Endothelial cell of umbilical vein (primary cell): ENCODE results near the gene GRM4. TPM values are rescaled to one million over a fixed set of nuclear protein-coding genes. Genes with fewer than 3 reads are reported as not detected.

ENCODE experiments used
- BruUV-seq: library from RNA; stranded (reverse); fragments of 400-500 nt; replicated peaks from 2 replicates; lab custom pipeline; 2021; lab: Mats Ljungman, UMichigan
- CTCF ChIA-PET: fragments of 300-600, 350-600 bp; sonication (Branson Sonifier 250); formaldehyde crosslinking; loops from one replicate; lab custom pipeline; 2021; ENCODE audit warnings: antibody characterized with exemption, inconsistent platforms; lab: Charles Lee
- POLR2A ChIA-PET: fragments of 300-600, 350-600 bp; sonication (Branson Sonifier 250); formaldehyde crosslinking; loops from one replicate; lab custom pipeline; 2021; ENCODE audit warnings: antibody characterized with exemption, inconsistent platforms; lab: Charles Lee
- DNase-seq: peaks from one replicate; pipeline ENCODE4 v3.0.0-alpha.2; 2011; ENCODE audit warnings: low read depth, low spot score
- FAIRE-seq: peaks from 2 replicates; lab custom pipeline; 2011; peaks lifted over from hg19 to GRCh38; lab: Jason Lieb, UNC
- H2AFZ ChIP-seq: 2 replicates; pipeline ENCODE4 v1.6.0; 2012; ENCODE audit warnings: low read depth, low read length, control low read depth, inconsistent platforms
- H3K27ac ChIP-seq: 2 replicates; pipeline ENCODE4 v1.5.1; 2011; ENCODE audit warnings: low read depth, mild to moderate bottlenecking, control low read depth, low read length, moderate library complexity; ENCODE audit not compliant: insufficient read depth
- H3K27me3 ChIP-seq, 2 experiments: 2 replicates each; pipeline versions ENCODE4 v1.6.0 to v1.6.1; 2011; ENCODE audit warnings: low read length in 2 of 2, mixed read lengths in 1 of 2; ENCODE audit not compliant: control insufficient read depth in 2 of 2, insufficient read depth in 2 of 2
- H3K36me3 ChIP-seq, 2 experiments: 2 replicates in 1 of 2; 3 replicates in 1 of 2; pipeline ENCODE4 v1.5.1; 2011; ENCODE audit warnings: low read length in 2 of 2, mild to moderate bottlenecking in 1 of 2, moderate library complexity in 1 of 2; ENCODE audit not compliant: control insufficient read depth in 2 of 2, insufficient read depth in 2 of 2; ENCODE audit errors: extremely low read depth in 1 of 2
- H3K4me1 ChIP-seq: 3 replicates; pipeline ENCODE4 v1.5.1; 2011; ENCODE audit warnings: mild to moderate bottlenecking, low read length; ENCODE audit not compliant: control insufficient read depth, insufficient read depth; ENCODE audit errors: extremely low read depth
- H3K4me2 ChIP-seq: 2 replicates; pipeline ENCODE4 v1.6.1; 2011; ENCODE audit warnings: low read length, control low read depth, mixed read lengths; ENCODE audit not compliant: insufficient read depth
- H3K4me3 ChIP-seq, 3 experiments: fragments of 200-600 bp in 1 of 3; sonication (generic), shearing (Covaris generic) in 1 of 3; replicated peaks in 1 of 3; 2 replicates each; pipeline ENCODE4 v1.5.1; 2011 to 2016; ENCODE audit warnings: control low read depth in 3 of 3, low read length in 3 of 3, mild to moderate bottlenecking in 2 of 3, inconsistent platforms in 1 of 3, low read depth in 1 of 3, moderate library complexity in 1 of 3; ENCODE audit not compliant: insufficient read depth in 1 of 3
- H3K79me2 ChIP-seq: 2 replicates; pipeline ENCODE4 v1.6.0; 2012; ENCODE audit warnings: low read length, inconsistent platforms; ENCODE audit not compliant: control insufficient read depth, insufficient read depth
- H3K9ac ChIP-seq: replicated peaks from 2 replicates; pipeline ENCODE3; 2011; ENCODE audit warnings: low read length, control low read depth; ENCODE audit not compliant: insufficient read depth; ENCODE audit errors: extremely low read depth
- H3K9me1 ChIP-seq: replicated peaks from 3 replicates; pipeline ENCODE4 v1.6.0; 2011; ENCODE audit warnings: mild to moderate bottlenecking, low read length; ENCODE audit not compliant: control insufficient read depth, insufficient read depth; ENCODE audit errors: extremely low read depth
- H3K9me3 ChIP-seq: replicated peaks from 2 replicates; pipeline ENCODE4 v1.5.1; 2012; ENCODE audit warnings: low read length, inconsistent platforms; ENCODE audit not compliant: control insufficient read depth, insufficient read depth
- H4K20me1 ChIP-seq: replicated peaks from 2 replicates; pipeline ENCODE3; 2011; ENCODE audit warnings: mild to moderate bottlenecking, low read length; ENCODE audit not compliant: control insufficient read depth, insufficient read depth; ENCODE audit errors: extremely low read depth
- JUN ChIP-seq: IDR thresholded peaks from 2 replicates; pipeline ENCODE4 v1.6.1; 2011; ENCODE audit warnings: borderline replicate concordance, low read depth; ENCODE audit not compliant: insufficient read length, insufficient read depth
- POLR2A ChIP-seq: IDR thresholded peaks from 2 replicates; pipeline ENCODE4 v1.6.1; 2012; ENCODE audit warnings: low read depth, mild to moderate bottlenecking, control low read depth, low read length
- POLR2AphosphoS5 ChIP-seq: IDR thresholded peaks from 2 replicates; pipeline ENCODE4 v1.6.1; 2012; ENCODE audit warnings: low read depth, mild to moderate bottlenecking, control low read depth, low read length, moderate library complexity; ENCODE audit not compliant: insufficient read depth
- dilution Hi-C: fragments of 300-500 bp; cut with MboI; formaldehyde crosslinking; loops from one replicate; pipeline ENCODE4 v1.15.0; 2019; ENCODE audit warnings: low sequenced_read_pairs; ENCODE audit not compliant: extremely low pct_ligation_motif_present
- intact Hi-C: fragments of 100-400 bp; cut with micrococcal nuclease; formaldehyde crosslinking; loops from one replicate; pipeline ENCODE4 v1.10.0; 2022
- polyA plus RNA-seq, 4 experiments: library from polyadenylated mRNA; depleted of rRNA in 3 of 4; stranded (reverse) in 3 of 4; unstranded in 1 of 4; fragments of >200 nt; gene quantifications; 2 replicates each; pipeline versions ENCODE4 v1.2.1 to v1.2.3, GENCODE V29; 2011 to 2012; ENCODE audit warnings: missing spikeins in 1 of 4
- total RNA-seq: library from RNA; stranded (reverse); gene quantifications from 2 replicates; pipeline ENCODE4 v1.2.3, GENCODE V29; 2021
- TF ChIP-seq, protein P1 (sequence below): IDR thresholded peaks from 2 replicates; pipeline ENCODE4 v1.6.1; 2011; ENCODE audit not compliant: insufficient read depth, insufficient read length
- TF ChIP-seq, protein P2 (sequence below), 2 donors: IDR thresholded peaks; 1 replicate in 1 of 2; 2 replicates in 1 of 2; pipeline ENCODE4 v1.5.1; 2011; ENCODE audit warnings: low read length in 2 of 2, mild to moderate bottlenecking in 2 of 2, moderate library complexity in 2 of 2, control low read depth in 1 of 2, inconsistent platforms in 1 of 2, low read depth in 1 of 2; ENCODE audit not compliant: insufficient read depth in 1 of 2; ENCODE audit errors: extremely low read depth in 1 of 2

GRM4 gene
- total and polyA plus RNA-seq, 2 donors (not counting 3 experiments of a cell fraction or from before 2014, with no cell fraction given) = 0.03 TPM; not detected in 1

DNA sequence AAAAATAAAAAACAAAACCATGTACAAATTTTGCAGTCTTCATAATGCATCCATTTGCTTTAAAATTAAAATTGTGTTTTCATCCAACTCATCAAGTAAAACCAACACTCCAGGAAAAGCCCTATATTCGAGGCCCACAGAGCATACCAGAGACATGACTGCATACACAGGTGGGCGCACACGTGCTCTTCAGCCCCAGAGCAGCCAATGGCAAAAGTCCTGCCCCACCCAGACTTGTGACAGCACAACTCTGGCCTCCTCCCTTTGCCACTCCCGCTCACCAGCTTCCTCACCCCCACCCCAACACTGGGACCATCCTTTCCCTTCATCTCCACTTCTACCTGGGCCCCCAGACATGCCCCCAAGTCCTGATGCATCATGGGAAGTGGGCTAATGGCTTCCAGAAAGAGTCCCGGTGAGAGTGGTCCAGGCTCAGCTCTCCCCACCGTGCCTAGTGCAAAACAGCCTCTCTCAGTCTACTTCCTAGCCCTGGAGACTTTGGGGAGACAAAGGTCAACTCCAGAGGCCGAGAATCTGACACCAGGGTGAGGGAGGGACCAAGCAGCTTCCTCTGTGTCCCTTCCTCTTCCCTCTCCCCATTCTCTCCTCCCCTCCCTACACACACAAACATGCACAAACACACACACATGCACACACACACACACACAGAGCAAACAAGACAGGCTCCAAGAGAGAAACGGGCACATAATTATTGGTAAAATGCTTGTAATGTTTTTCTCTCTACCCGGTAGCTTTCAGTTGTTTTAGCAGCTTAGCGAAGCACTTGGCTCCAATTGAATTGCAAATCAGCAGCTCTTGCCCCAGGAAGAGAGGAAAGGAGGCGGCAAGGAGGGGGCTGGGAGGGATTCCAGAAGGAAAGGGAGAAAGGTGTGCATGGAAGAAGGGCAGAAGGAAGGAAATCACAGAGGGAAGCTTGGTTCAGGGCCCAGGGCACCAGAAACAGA lies 14.3 kb downstream of the GRM4 start:
- Histone ChIP-seq H3K9me1 (no peaks in the 10 kb centered on the region), H2AFZ (no peak overlapping the region), H3K9ac (no peak overlapping the region), H3K36me3 (no peaks in the 10 kb centered on the region), H4K20me1 (no peaks in the 10 kb centered on the region), H3K4me3 (no peak overlapping the region), H3K79me2 (no peaks in the 10 kb centered on the region), H3K9me3 (no peaks in the 10 kb centered on the region), H3K4me2 (no peak overlapping the region), H3K27me3 (no peaks in the 10 kb centered on the region), H3K4me1 (no peaks in the 10 kb centered on the region), H3K27ac (no peak overlapping the region)
- CTCF ChIA-PET = interaction anchor here (1.6 kb wide), 1 partner anchor 76 kb away, joined by 6 read pairs; no protein-coding TSS in a partner anchor
- dilution Hi-C loops = no loop called here
- DNase-seq (no peak), FAIRE-seq (no peak)
- BruUV-seq = no TSS peak
- POLR2A ChIA-PET = no interaction called here
- intact Hi-C loops = no loop called here
- TF ChIP-seq, protein P1, sequence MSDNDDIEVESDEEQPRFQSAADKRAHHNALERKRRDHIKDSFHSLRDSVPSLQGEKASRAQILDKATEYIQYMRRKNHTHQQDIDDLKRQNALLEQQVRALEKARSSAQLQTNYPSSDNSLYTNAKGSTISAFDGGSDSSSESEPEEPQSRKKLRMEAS = no peak
- no peak for TF ChIP-seq POLR2A
- TF ChIP-seq POLR2AphosphoS5 = no peak
- TF ChIP-seq, protein P2, sequence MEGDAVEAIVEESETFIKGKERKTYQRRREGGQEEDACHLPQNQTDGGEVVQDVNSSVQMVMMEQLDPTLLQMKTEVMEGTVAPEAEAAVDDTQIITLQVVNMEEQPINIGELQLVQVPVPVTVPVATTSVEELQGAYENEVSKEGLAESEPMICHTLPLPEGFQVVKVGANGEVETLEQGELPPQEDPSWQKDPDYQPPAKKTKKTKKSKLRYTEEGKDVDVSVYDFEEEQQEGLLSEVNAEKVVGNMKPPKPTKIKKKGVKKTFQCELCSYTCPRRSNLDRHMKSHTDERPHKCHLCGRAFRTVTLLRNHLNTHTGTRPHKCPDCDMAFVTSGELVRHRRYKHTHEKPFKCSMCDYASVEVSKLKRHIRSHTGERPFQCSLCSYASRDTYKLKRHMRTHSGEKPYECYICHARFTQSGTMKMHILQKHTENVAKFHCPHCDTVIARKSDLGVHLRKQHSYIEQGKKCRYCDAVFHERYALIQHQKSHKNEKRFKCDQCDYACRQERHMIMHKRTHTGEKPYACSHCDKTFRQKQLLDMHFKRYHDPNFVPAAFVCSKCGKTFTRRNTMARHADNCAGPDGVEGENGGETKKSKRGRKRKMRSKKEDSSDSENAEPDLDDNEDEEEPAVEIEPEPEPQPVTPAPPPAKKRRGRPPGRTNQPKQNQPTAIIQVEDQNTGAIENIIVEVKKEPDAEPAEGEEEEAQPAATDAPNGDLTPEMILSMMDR (IDR thresholded peaks at IDR 0.05; ENCODE audit: extremely low read depth in 1 of 2, insufficient read depth in 1 of 2, low read depth in 1 of 2, low read length in 2 of 2) = no peak
- no peak for TF ChIP-seq JUN
